HG02763 (cell line): ENCODE measurements around the gene TTC6.

Experiments
- ATAC-seq: cut with Tn5 transposase; IDR thresholded peaks from one replicate; pipeline ENCODE4 v1.9.1; 2021; ENCODE audit warnings: mild to moderate bottlenecking, moderate library complexity; ENCODE audit not compliant: unreplicated experiment

Gene TTC6

GRCh38 chr14:37584211-37585100, 11.0 kb upstream of the TTC6 start:
- ATAC-seq = no peak

- no peak for ATAC-seq
Observed at GRCh38 chr14:37585101-37585511, 10.3 kb upstream of the TTC6 start.

GRCh38 chr14:37585971-37586796, 9.2 kb upstream of the TTC6 start:
- no peak for ATAC-seq

GRCh38 chr14:37586797-37587130, 8.7 kb upstream of the TTC6 start:
- ATAC-seq = no peak

- no peak for ATAC-seq
Observed at GRCh38 chr14:37587131-37587803, 8.2 kb upstream of the TTC6 start.

- ATAC-seq = no peak
Observed at GRCh38 chr14:37587881-37588666, 7.4 kb upstream of the TTC6 start.

- no peak for ATAC-seq
Observed at GRCh38 chr14:37588667-37588955, 6.8 kb upstream of the TTC6 start.

- ATAC-seq = no peak
Observed at GRCh38 chr14:37588956-37589714, 6.3 kb upstream of the TTC6 start.

GRCh38 chr14:37589715-37590427, 5.6 kb upstream of the TTC6 start:
- no peak for ATAC-seq

- ATAC-seq = no peak
Observed at GRCh38 chr14:37590428-37591139, 4.8 kb upstream of the TTC6 start.

GRCh38 chr14:37591311-37591940, 4.0 kb upstream of the TTC6 start:
- no peak for ATAC-seq

GRCh38 chr14:37591941-37592481, 3.4 kb upstream of the TTC6 start:
- ATAC-seq = no peak

GRCh38 chr14:37592482-37593408, 2.7 kb upstream of the TTC6 start:
- no peak for ATAC-seq

- no peak for ATAC-seq
Observed at GRCh38 chr14:37593511-37594237, 1.8 kb upstream of the TTC6 start.

- ATAC-seq = no peak
Observed at GRCh38 chr14:37594238-37594970, 1.0 kb upstream of the TTC6 start.
